HEK293T (cell line): ENCODE measurements around the gene UVSSA.

Experiments used
- ARNT ChIP-seq: fragments of 450-650 bp; IDR thresholded peaks from 2 replicates; pipeline ENCODE4 v1.6.1; 2017; ENCODE audit warnings: mild to moderate bottlenecking
- CTBP1 ChIP-seq: fragments of 450-650 bp; IDR thresholded peaks from 2 replicates; pipeline ENCODE4 v1.6.1; 2016; ENCODE audit warnings: borderline replicate concordance
- ELF4 ChIP-seq: fragments of 450-650 bp; IDR thresholded peaks from 2 replicates; pipeline ENCODE4 v1.6.1; 2017; ENCODE audit warnings: antibody characterized with exemption
- FOXA1 ChIP-seq: fragments of 450-650 bp; IDR thresholded peaks from 2 replicates; pipeline ENCODE4 v1.6.1; 2016; ENCODE audit warnings: mild to moderate bottlenecking
- NFRKB ChIP-seq: fragments of 450-650 bp; IDR thresholded peaks from 2 replicates; pipeline ENCODE4 v1.6.1; 2016; ENCODE audit warnings: mild to moderate bottlenecking, moderate library complexity
- SP1 ChIP-seq: fragments of 450-650 bp; IDR thresholded peaks from 2 replicates; pipeline ENCODE4 v1.6.1; 2017
- SUZ12 ChIP-seq: fragments of 450-650 bp; IDR thresholded peaks from 2 replicates; pipeline ENCODE4 v1.6.1; 2016; ENCODE audit warnings: mild to moderate bottlenecking
- TARDBP ChIP-seq: fragments of 450-650 bp; IDR thresholded peaks from 2 replicates; pipeline ENCODE4 v1.6.1; 2016
- ZNF384 ChIP-seq: fragments of 450-650 bp; IDR thresholded peaks from 2 replicates; pipeline ENCODE4 v1.6.1; 2016
- TF ChIP-seq, protein P1 (sequence below): fragments of 450-650 bp; IDR thresholded peaks from 2 replicates; pipeline ENCODE4 v1.6.1; 2016

GRCh38 chr4:1337951-1338751, 8.9 kb upstream of the UVSSA start:
- TF ChIP-seq SP1: no peak
- TF ChIP-seq CTBP1: no peak
- TF ChIP-seq, protein P1, sequence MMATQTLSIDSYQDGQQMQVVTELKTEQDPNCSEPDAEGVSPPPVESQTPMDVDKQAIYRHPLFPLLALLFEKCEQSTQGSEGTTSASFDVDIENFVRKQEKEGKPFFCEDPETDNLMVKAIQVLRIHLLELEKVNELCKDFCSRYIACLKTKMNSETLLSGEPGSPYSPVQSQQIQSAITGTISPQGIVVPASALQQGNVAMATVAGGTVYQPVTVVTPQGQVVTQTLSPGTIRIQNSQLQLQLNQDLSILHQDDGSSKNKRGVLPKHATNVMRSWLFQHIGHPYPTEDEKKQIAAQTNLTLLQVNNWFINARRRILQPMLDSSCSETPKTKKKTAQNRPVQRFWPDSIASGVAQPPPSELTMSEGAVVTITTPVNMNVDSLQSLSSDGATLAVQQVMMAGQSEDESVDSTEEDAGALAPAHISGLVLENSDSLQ: no peak
- no peak for TF ChIP-seq TARDBP
- no peak for TF ChIP-seq NFRKB
- no peak for TF ChIP-seq ELF4
- TF ChIP-seq SUZ12: no peak
- no peak for TF ChIP-seq ZNF384
- TF ChIP-seq FOXA1: no peak
- TF ChIP-seq ARNT: no peak
